ENCODE measurements around the gene ACBD6. TPM values are rescaled to one million over a fixed set of nuclear protein-coding genes. Genes with fewer than 3 reads are reported as not detected.

ACBD6 gene
- total and polyA plus RNA-seq, 9 donors = 31.0 to 56.0 (median 42.7) TPM

DNA sequence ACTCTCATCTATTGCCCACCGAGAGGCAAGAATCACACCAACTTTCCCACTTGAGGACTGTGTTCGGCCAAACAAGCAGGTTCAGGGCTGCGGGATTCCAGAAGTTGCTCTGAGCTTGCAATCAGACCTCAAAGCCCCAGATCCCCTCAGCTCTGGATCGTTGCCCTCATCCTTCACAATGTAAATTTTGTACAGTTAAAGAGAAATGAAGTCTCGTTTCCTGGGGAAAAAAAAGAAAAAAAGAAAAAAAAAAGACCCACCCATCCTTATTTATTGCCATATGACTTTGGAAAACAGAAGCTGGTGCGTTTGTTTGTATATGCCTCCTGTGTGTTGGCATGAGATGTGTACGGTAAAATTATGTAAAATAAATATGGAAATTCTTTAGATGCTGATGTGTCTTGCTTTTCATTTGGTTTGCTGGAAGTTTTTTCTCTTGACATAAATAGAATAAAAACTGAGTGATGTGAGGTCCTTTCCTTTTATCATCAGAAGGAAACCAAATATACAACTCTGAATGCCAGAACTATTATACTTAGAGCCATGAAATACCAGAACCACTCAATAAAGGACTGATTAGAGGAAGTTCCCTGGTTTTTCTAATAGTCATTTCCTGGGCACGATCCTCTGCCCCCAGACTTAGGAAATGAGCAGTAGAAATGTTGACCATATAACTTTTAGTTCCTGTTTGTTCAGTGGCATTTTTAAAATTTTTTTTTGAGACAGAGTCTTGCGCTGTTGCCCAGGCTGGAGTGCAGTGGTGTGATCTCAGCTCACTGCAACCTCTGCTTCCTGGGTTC lies 223.6 kb downstream of the ACBD6 start:
- intact Hi-C loops (cut with DNase I) = no loop called here
- TF ChIP-seq EP300 (IDR thresholded peaks at IDR 0.05) = no peak
- TF ChIP-seq, protein P1, sequence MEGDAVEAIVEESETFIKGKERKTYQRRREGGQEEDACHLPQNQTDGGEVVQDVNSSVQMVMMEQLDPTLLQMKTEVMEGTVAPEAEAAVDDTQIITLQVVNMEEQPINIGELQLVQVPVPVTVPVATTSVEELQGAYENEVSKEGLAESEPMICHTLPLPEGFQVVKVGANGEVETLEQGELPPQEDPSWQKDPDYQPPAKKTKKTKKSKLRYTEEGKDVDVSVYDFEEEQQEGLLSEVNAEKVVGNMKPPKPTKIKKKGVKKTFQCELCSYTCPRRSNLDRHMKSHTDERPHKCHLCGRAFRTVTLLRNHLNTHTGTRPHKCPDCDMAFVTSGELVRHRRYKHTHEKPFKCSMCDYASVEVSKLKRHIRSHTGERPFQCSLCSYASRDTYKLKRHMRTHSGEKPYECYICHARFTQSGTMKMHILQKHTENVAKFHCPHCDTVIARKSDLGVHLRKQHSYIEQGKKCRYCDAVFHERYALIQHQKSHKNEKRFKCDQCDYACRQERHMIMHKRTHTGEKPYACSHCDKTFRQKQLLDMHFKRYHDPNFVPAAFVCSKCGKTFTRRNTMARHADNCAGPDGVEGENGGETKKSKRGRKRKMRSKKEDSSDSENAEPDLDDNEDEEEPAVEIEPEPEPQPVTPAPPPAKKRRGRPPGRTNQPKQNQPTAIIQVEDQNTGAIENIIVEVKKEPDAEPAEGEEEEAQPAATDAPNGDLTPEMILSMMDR (IDR thresholded peaks at IDR 0.05) = no peak
- TF ChIP-seq POLR2A (IDR thresholded peaks at IDR 0.05) = no peak
- H3K4me1 ChIP-seq (ENCODE audit: insufficient read depth) = no peaks in the 10 kb centered on the region
- 89 to 92% (median 91%) methylated on average over 9 of the region's 9 CpGs for WGBS, 3 donors
- H3K4me3 ChIP-seq = no peak overlapping the region
- H3K27me3 ChIP-seq = no peaks in the 10 kb centered on the region
- H3K36me3 ChIP-seq = no peaks in the 10 kb centered on the region
- DNase-seq = no peak
- H3K27ac ChIP-seq = no peak overlapping the region
- H3K9me3 ChIP-seq = no peaks in the 10 kb centered on the region

DNA sequence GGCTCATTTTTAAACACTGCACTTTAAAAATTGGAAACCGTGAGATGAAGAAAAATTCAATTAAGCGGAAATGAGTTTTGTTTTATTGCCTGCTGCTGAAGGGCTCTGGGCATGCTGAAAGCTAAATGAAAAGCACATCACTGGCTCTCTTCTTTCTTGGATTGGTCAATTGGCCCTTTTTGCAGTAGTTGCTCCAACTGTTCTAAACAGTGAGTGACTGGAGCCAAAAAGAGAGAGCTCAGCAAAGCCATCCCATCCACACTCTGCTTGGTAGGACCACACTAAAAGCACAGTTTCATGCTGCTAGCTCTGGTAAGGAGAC lies 224.2 kb downstream of the ACBD6 start:
- no peaks in the 10 kb centered on the region for H3K27me3 ChIP-seq
- TF ChIP-seq POLR2A (IDR thresholded peaks at IDR 0.05) (no peak), EP300 (IDR thresholded peaks at IDR 0.05) (no peak)
- TF ChIP-seq, protein P1 (IDR thresholded peaks at IDR 0.05) = no peak
- no peaks in the 10 kb centered on the region for H3K36me3 ChIP-seq
- DNase-seq = no peak
- no peak overlapping the region for H3K27ac ChIP-seq
- intact Hi-C loops (cut with DNase I) = no loop called here
- no peak overlapping the region for H3K4me3 ChIP-seq
- no peaks in the 10 kb centered on the region for H3K4me1 ChIP-seq (ENCODE audit: insufficient read depth)
- no peaks in the 10 kb centered on the region for H3K9me3 ChIP-seq
- WGBS, 3 donors = 79 to 93% (median 92%) methylated on average over 2 of the region's 2 CpGs

DNA sequence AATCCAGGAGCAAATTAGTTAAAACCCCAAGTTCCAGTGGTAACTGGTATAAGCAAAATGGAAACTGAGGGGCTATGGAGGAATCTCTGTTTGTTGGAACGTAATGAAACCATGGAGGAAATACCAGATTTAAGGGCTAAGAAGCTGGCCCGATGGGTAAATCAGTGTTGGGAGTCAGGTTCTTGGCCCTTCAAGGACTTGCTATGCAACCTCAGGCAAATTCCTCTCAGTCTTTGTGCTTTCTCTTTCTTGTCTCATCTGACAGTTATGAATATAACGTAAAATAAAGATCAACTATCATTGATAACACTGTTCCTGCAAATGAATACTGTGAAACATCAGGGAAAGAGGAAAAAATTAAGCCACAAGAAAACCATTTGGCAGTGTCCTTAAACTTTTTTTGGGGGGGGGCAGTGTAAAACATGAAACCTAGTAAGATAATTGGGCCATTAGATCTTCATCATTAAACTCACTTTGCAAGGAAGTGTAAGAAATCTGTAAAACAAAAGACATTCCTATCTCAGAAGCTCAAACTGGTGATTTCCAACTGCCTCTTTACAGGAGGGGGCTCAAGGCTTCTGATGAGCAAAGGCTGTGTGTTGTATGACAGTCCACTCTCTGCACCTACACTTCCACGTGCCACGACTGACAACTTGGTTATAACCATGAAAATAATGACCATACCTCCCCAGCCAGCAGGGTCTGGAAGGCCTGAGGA lies 224.7 kb downstream of the ACBD6 start:
- 77 to 92% (median 89%) methylated on average over 5 of the region's 5 CpGs for WGBS, 3 donors
- Histone ChIP-seq H3K27me3 (no peaks in the 10 kb centered on the region), H3K4me1 (ENCODE audit: insufficient read depth) (no peaks in the 10 kb centered on the region), H3K9me3 (no peaks in the 10 kb centered on the region), H3K4me3 (no peak overlapping the region), H3K36me3 (no peaks in the 10 kb centered on the region), H3K27ac (no peak overlapping the region)
- TF ChIP-seq POLR2A (IDR thresholded peaks at IDR 0.05) = no peak
- no peak for TF ChIP-seq EP300 (IDR thresholded peaks at IDR 0.05)
- TF ChIP-seq, protein P1 (IDR thresholded peaks at IDR 0.05) = no peak
- intact Hi-C loops (cut with DNase I) = no loop called here
- no peak for DNase-seq

DNA sequence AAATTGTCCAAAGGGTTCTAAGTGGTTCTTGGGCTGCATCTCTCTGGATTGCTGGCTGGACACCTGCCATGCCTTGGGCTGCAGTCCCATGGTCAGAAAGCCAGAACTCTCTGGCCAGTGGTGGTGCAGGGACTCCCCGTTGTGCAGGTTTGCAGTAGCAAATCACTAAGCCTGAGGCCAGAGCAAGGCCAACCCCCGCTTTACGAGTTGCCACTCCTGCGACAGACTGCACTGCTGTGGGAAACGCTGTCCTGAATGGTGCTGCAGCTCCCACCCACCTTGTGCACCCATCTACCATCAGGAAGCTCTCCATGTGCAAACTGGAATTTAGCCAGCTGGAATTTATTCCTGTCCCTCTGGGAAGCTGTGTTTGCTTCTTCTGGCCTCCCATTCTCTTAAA lies 226.7 kb downstream of the ACBD6 start:
- no peaks in the 10 kb centered on the region for H3K9me3 ChIP-seq
- intact Hi-C loops (cut with DNase I) = no loop called here
- no peak for TF ChIP-seq EP300 (IDR thresholded peaks at IDR 0.05)
- TF ChIP-seq, protein P1 (IDR thresholded peaks at IDR 0.05) = no peak
- TF ChIP-seq POLR2A (IDR thresholded peaks at IDR 0.05) = no peak
- no peak for DNase-seq
- H3K36me3 ChIP-seq = no peaks in the 10 kb centered on the region
- H3K4me1 ChIP-seq (ENCODE audit: insufficient read depth) = peaks cover 5% of the 10 kb centered on the region
- H3K4me3 ChIP-seq = no peak overlapping the region
- WGBS, 3 donors = 79 to 95% (median 93%) methylated on average over 3 to 5 of the region's 5 CpGs
- H3K27me3 ChIP-seq = no peaks in the 10 kb centered on the region
- no peak overlapping the region for H3K27ac ChIP-seq
